Lung (tissue), 12 donors: ENCODE data around the gene NTM. TPM values are rescaled to one million over a fixed set of nuclear protein-coding genes. Genes with fewer than 3 reads are reported as not detected.

Source experiments
- ATAC-seq: fragments of 200-7000 bp; cut with Tn5 transposase; one replicate; pipeline ENCODE4 v1.9.1; 2020; ENCODE audit warnings: moderate number of reproducible peaks; ENCODE audit not compliant: insufficient read depth, low FRiP score
- DNase-seq, 3 donors: peaks; one replicate each; pipeline ENCODE4 v3.0.0-alpha.2; 2013 to 2017
- H3K27ac ChIP-seq, 2 donors: one replicate each; pipeline ENCODE4 v1.5.1; 2013; ENCODE audit warnings: mild to moderate bottlenecking in 2 of 2, moderate library complexity in 2 of 2, control low read depth in 1 of 2, inconsistent platforms in 1 of 2, low read depth in 1 of 2, low read length in 1 of 2
- H3K27me3 ChIP-seq, 3 donors: one replicate each; pipeline ENCODE4 v1.5.1; 2013; ENCODE audit warnings: low read length in 2 of 3; ENCODE audit not compliant: control insufficient read depth in 3 of 3, insufficient read depth in 3 of 3
- H3K36me3 ChIP-seq, 4 donors: one replicate each; pipeline ENCODE4 v1.5.1; 2013; ENCODE audit warnings: low read length in 4 of 4, mild to moderate bottlenecking in 1 of 4, moderate library complexity in 1 of 4; ENCODE audit not compliant: control insufficient read depth in 4 of 4, insufficient read depth in 4 of 4
- H3K4me1 ChIP-seq, 5 donors: one replicate each; pipeline ENCODE4 v1.5.1; 2013; ENCODE audit warnings: low read length in 5 of 5, mild to moderate bottlenecking in 2 of 5, moderate library complexity in 1 of 5; ENCODE audit not compliant: control insufficient read depth in 5 of 5, insufficient read depth in 5 of 5
- H3K4me3 ChIP-seq: one replicate; pipeline ENCODE4 v1.5.1; 2013; ENCODE audit warnings: mild to moderate bottlenecking, control low read depth, moderate library complexity
- H3K9ac ChIP-seq, 2 donors: one replicate each; pipeline ENCODE4 v1.5.1; 2013; ENCODE audit warnings: low read length in 2 of 2, control low read depth in 1 of 2; ENCODE audit not compliant: insufficient read depth in 1 of 2
- H3K9me3 ChIP-seq, 4 donors: one replicate each; pipeline ENCODE4 v1.5.1; 2013; ENCODE audit warnings: low read length in 3 of 4, mild to moderate bottlenecking in 1 of 4, moderate library complexity in 1 of 4; ENCODE audit not compliant: control insufficient read depth in 4 of 4, insufficient read depth in 3 of 4
- WGBS, 2 donors: extraction: QIAGEN DNeasy Blood & Tissue Kit; methylation state at CpG; one replicate each; pipeline ENCODE4 v1.1.7; 2013; 5-methylcytosine and 5-hydroxymethylcytosine counted together
- polyA plus RNA-seq, 2 donors: library from polyadenylated mRNA; stranded (reverse); fragments of 200-250 nt; gene quantifications; one replicate each; pipeline ENCODE4 v1.2.1, GENCODE V29; 2013
- total RNA-seq, 2 donors: library from RNA; depleted of rRNA in 1 of 2; stranded (reverse); fragments of >200 nt in 1 of 2; gene quantifications; one replicate each; pipeline ENCODE4 v1.2.1, GENCODE V29; 2014 to 2021
- TF ChIP-seq, protein P1 (sequence below): IDR thresholded peaks from 2 replicates; pipeline ENCODE4 v1.5.1; 2012; ENCODE audit warnings: mild to moderate bottlenecking; ENCODE audit errors: control extremely low read depth, extremely low read depth
- donor health status: control.
- donor health status: control.
- donor health status: Bipolar disorder and iron deficiency.
- donor health status: healthy.
- donor health status: DM: yes; HTN: yes; CAD: no.

NTM gene
- total and polyA plus RNA-seq, 4 donors, result 0.39 to 30.9 (median 7.2) TPM

DNA sequence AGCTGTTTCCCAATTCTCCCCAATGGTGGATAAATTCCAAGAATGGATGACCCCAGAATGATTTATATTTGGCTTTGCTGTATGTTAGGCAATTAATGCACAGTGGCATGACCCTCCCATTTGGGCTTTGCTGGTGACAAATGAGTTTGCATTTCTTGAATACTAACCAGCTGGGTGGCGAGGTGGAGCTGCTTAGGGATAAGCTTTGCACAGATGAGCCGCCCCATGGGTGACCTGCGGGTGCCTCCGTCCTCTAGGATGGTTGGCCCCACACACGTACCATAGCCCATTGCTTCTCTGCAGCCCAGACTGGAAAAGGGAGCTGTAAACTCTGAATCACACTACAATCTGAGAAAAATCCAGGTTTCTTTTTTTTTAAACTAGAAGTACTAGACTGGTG lies 94.6 kb downstream of the NTM start:
- H3K9me3 ChIP-seq, result peaks cover 0 to 1% (median 0%) of the 10 kb centered on the region in 4 donors
- TF ChIP-seq, protein P1, sequence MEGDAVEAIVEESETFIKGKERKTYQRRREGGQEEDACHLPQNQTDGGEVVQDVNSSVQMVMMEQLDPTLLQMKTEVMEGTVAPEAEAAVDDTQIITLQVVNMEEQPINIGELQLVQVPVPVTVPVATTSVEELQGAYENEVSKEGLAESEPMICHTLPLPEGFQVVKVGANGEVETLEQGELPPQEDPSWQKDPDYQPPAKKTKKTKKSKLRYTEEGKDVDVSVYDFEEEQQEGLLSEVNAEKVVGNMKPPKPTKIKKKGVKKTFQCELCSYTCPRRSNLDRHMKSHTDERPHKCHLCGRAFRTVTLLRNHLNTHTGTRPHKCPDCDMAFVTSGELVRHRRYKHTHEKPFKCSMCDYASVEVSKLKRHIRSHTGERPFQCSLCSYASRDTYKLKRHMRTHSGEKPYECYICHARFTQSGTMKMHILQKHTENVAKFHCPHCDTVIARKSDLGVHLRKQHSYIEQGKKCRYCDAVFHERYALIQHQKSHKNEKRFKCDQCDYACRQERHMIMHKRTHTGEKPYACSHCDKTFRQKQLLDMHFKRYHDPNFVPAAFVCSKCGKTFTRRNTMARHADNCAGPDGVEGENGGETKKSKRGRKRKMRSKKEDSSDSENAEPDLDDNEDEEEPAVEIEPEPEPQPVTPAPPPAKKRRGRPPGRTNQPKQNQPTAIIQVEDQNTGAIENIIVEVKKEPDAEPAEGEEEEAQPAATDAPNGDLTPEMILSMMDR, result no peak
- no peak overlapping the region for H3K4me3 ChIP-seq
- H3K27ac ChIP-seq, result no peak overlapping the region
- DNase-seq (peak in 1 of 3 donors; percentile 19), ATAC-seq (no peak)
- peaks cover 0 to 17% (median 9%) of the 10 kb centered on the region in 3 donors for H3K27me3 ChIP-seq
- 92 to 95% methylated on average over 5 of the region's 5 CpGs for WGBS, 2 donors
- H3K36me3 ChIP-seq, result no peaks in the 10 kb centered on the region
- peaks cover 0 to 12% (median 0%) of the 10 kb centered on the region in 5 donors for H3K4me1 ChIP-seq
- H3K9ac ChIP-seq, result no peak overlapping the region

DNA sequence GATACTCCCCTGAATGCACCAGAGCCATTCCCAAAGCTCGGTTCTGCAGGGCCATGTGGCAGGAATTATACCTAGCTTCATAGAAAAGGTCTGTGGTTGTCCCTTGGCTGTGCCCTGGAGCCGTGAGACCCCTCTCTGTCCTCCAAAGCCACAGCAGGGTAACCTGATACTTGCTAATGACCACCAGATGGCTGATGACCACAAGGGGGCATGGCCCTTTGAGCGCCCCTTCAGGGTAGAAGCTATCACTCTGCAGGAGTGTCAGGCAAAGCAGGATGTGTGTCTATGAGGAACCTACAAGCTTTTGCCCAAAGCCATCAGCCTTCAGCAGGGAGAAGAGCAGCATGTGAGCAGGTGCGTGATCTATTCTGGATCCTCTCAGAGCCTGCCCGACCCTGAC lies 95.3 kb downstream of the NTM start:
- ATAC-seq, result no peak
- Histone ChIP-seq H3K4me3 (no peak overlapping the region), H3K36me3 (no peaks in the 10 kb centered on the region), H3K27me3 (peaks cover 0 to 18% (median 9%) of the 10 kb centered on the region in 3 donors), H3K4me1 (peaks cover 0 to 12% (median 0%) of the 10 kb centered on the region in 5 donors), H3K27ac (no peak overlapping the region), H3K9me3 (peaks cover 0 to 1% (median 0%) of the 10 kb centered on the region in 4 donors), H3K9ac (no peak overlapping the region)
- TF ChIP-seq, protein P1, result no peak
- WGBS, 2 donors, result 52 to 59% methylated on average over 5 of the region's 5 CpGs
- no peak for DNase-seq

DNA sequence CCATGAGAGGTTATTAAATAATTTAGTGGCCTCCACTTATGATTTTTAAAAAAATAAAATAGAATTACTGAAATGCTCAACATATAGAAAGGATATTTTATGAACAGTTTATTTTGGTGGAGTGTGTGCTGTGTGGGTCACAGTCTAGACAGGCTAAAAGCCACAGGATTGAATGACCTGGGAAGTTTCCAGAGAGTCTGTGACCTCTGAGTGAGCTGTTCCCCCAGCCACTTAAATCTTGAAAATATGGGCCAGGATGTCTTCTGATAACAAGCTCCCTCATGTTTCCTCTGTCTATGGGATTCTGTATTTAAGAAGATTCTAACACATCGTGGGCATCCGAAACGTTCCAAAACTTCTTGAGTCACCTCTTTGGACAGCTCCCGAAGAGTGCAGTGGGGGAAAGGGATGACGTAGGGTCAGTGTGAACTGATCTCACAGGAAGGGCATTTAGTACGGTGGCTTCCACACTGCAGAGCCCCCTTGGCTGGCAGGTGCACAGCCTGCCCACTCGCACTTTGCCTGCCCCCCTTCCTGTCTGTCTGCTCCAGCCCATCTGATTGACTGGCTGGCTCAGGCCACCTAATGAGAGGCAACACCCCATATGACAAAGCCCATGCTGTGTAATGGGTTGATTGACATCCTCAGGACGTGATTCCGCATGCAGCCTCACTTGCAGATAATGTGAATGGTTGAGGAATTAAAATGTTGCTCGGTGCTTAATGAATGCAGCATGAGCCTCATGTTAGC lies 97.4 kb downstream of the NTM start:
- no peaks in the 10 kb centered on the region for H3K36me3 ChIP-seq
- no peak overlapping the region for H3K9ac ChIP-seq
- no peak overlapping the region for H3K4me3 ChIP-seq
- peaks cover 0 to 22% (median 2%) of the 10 kb centered on the region in 5 donors for H3K4me1 ChIP-seq
- ATAC-seq (no peak), DNase-seq (peak in 1 of 3 donors; percentile 13)
- H3K27me3 ChIP-seq, result peaks cover 0 to 20% (median 13%) of the 10 kb centered on the region in 3 donors
- TF ChIP-seq, protein P1, result no peak
- no peak overlapping the region for H3K27ac ChIP-seq
- H3K9me3 ChIP-seq, result peaks cover 0 to 1% (median 0%) of the 10 kb centered on the region in 4 donors
- WGBS, 2 donors, result 44 to 57% methylated on average over 10 of the region's 10 CpGs
